DOHH2 (cell line): ENCODE results near the gene OGFOD3.

Experiments
- EZH2phosphoT487 ChIP-seq: fragments of 200-600 bp; sonication (generic); IDR thresholded peaks from 2 replicates; pipeline ENCODE4 v1.6.1; 2017; ENCODE audit warnings: borderline replicate concordance, mild to moderate bottlenecking, antibody characterized with exemption, low read length, moderate library complexity, mixed read lengths
- TF ChIP-seq, protein P1 (sequence below): fragments of 200-600 bp; sonication (generic); IDR thresholded peaks from one replicate; pipeline ENCODE4 v1.5.1; 2014; ENCODE audit warnings: antibody characterized with exemption, mild to moderate bottlenecking, low read depth, low read length; ENCODE audit not compliant: poor library complexity, severe bottlenecking

DNA sequence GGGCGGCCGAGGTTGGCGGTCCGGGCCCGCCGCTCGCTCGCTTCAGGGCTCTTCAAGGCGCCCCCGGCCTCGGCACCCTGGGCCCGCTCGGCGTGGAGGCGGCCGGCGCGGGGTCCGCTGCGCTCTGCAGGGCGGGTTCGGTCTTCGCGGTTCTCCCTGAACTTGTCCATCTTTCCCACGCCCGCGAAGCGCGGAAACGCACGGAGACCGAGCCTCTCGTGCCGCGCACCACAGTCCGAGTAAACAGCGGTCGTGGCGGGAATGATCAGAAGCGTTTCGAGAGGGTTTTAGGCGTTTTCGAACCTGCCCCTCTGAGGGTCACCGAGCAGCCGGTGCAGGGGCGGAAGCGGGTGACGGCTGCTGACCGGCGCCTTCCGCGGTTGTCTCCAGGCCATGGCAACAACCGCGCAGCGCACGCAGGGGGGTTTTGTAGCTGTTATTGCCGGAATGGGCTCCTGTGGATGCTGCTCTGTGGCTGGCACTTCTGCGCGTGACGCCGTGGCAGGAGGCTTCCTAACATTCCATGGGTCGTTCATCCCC, 40.6 kb upstream of the OGFOD3 start:
- TF ChIP-seq, protein P1, sequence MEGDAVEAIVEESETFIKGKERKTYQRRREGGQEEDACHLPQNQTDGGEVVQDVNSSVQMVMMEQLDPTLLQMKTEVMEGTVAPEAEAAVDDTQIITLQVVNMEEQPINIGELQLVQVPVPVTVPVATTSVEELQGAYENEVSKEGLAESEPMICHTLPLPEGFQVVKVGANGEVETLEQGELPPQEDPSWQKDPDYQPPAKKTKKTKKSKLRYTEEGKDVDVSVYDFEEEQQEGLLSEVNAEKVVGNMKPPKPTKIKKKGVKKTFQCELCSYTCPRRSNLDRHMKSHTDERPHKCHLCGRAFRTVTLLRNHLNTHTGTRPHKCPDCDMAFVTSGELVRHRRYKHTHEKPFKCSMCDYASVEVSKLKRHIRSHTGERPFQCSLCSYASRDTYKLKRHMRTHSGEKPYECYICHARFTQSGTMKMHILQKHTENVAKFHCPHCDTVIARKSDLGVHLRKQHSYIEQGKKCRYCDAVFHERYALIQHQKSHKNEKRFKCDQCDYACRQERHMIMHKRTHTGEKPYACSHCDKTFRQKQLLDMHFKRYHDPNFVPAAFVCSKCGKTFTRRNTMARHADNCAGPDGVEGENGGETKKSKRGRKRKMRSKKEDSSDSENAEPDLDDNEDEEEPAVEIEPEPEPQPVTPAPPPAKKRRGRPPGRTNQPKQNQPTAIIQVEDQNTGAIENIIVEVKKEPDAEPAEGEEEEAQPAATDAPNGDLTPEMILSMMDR = no peak
- no peak for TF ChIP-seq EZH2phosphoT487
